HepG2 (cell line): ENCODE data around the gene NKAIN4. TPM values are rescaled to one million over a fixed set of nuclear protein-coding genes. Genes with fewer than 3 reads are reported as not detected.
A peak's percentile ranks its signal among the peaks of the same experiment; 100 is the strongest.

Experiments
- ATAC-seq: fragments of 200-7000 bp; cut with Tn5 transposase; 3 replicates; pipeline ENCODE4 v1.9.1; 2020; ENCODE audit warnings: mild to moderate bottlenecking, moderate library complexity
- BruUV-seq: library from RNA; stranded (reverse); fragments of 400-500 nt; replicated peaks from 2 replicates; lab custom pipeline; 2021; lab: Mats Ljungman, UMichigan
- CTCF ChIA-PET: fragments of 300-600 bp; formaldehyde crosslinking; extraction: SDS; loops from one replicate; lab custom pipeline; 2021; ENCODE audit warnings: low total read pairs, inconsistent platforms, low intra/inter-chr PET ratio; lab: Yijun Ruan, JAX
- POLR2A ChIA-PET: fragments of 350-600 bp; sonication (Branson Sonifier 250); formaldehyde crosslinking; loops from one replicate; lab custom pipeline; 2020; ENCODE audit warnings: antibody characterized with exemption, inconsistent platforms; lab: Yijun Ruan, JAX
- DNase-seq: peaks from one replicate; pipeline ENCODE4 v3.0.0-alpha.2; 2015; ENCODE audit warnings: low spot score
- FAIRE-seq: peaks from 3 replicates; lab custom pipeline; 2011; peaks lifted over from hg19 to GRCh38; lab: Jason Lieb, UNC
- H2AFZ ChIP-seq: one replicate; pipeline ENCODE4 v1.6.1; 2011; ENCODE audit warnings: low read length, inconsistent platforms
- H3K27ac ChIP-seq: fragments of 300-600 bp; 3 replicates; pipeline ENCODE4 v1.8.0; 2011; ENCODE audit warnings: mixed run types, mild to moderate bottlenecking, mixed read lengths, low read length, inconsistent platforms; ENCODE audit not compliant: insufficient read depth; ENCODE audit errors: extremely low read length
- H3K27me3 ChIP-seq, 2 experiments: fragments of 200-600 bp in 1 of 2; 2 replicates in 1 of 2; 3 replicates in 1 of 2; pipeline versions ENCODE4 v1.6.0 to v1.8.0; 2011; ENCODE audit warnings: low read length in 2 of 2, mild to moderate bottlenecking in 2 of 2, moderate library complexity in 2 of 2, inconsistent platforms in 1 of 2; ENCODE audit not compliant: insufficient read depth in 2 of 2, control insufficient read depth in 1 of 2
- H3K36me3 ChIP-seq, 2 experiments: fragments of 200-600 bp in 1 of 2; replicated peaks in 1 of 2; 2 replicates in 1 of 2; 3 replicates in 1 of 2; pipeline versions ENCODE4 v1.5.1 to v1.8.0; 2011; ENCODE audit warnings: low read length in 2 of 2, inconsistent platforms in 1 of 2; ENCODE audit not compliant: insufficient read depth in 2 of 2, control insufficient read depth in 1 of 2
- H3K4me1 ChIP-seq: 2 replicates; pipeline ENCODE4 v1.5.1; 2012; ENCODE audit warnings: low read length, inconsistent platforms; ENCODE audit not compliant: insufficient read depth
- H3K4me2 ChIP-seq: 2 replicates; pipeline ENCODE4 v1.6.0; 2011; ENCODE audit warnings: low read depth, low read length, inconsistent platforms
- H3K4me3 ChIP-seq, 3 experiments: fragments of 200-600 bp in 1 of 3; sonication (generic), shearing (Covaris generic) in 1 of 3; replicated peaks in 1 of 3; 2 replicates each; pipeline ENCODE4 v1.5.1; 2011 to 2016; ENCODE audit warnings: low read length in 3 of 3, inconsistent platforms in 2 of 3, low read depth in 2 of 3, mild to moderate bottlenecking in 2 of 3, control low read depth in 1 of 3, mixed read lengths in 1 of 3; ENCODE audit not compliant: insufficient read depth in 1 of 3
- H3K79me2 ChIP-seq: one replicate; pipeline ENCODE4 v1.6.1; 2011; ENCODE audit warnings: low read length, inconsistent platforms; ENCODE audit not compliant: insufficient read depth
- H3K9ac ChIP-seq: 2 replicates; pipeline ENCODE4 v1.6.0; 2011; ENCODE audit warnings: mild to moderate bottlenecking, low read depth, low read length, inconsistent platforms; ENCODE audit not compliant: insufficient read depth
- H3K9me3 ChIP-seq: 2 replicates; pipeline ENCODE4 v1.5.1; 2012; ENCODE audit warnings: mild to moderate bottlenecking, low read length
- H4K20me1 ChIP-seq: 2 replicates; pipeline ENCODE4 v1.6.0; 2011; ENCODE audit warnings: inconsistent platforms, mild to moderate bottlenecking, low read length, moderate library complexity; ENCODE audit not compliant: insufficient read depth
- RBM39 ChIP-seq: fragments of 200-400 bp; formaldehyde crosslinking; IDR thresholded peaks from one replicate; pipeline ENCODE4 v1.6.1; 2018; ENCODE audit warnings: antibody characterized with exemption, mild to moderate bottlenecking, low read depth, low read length; ENCODE audit not compliant: poor library complexity, severe bottlenecking
- SNAPC2 ChIP-seq: sonication (generic); formaldehyde crosslinking; IDR thresholded peaks from 2 replicates; pipeline ENCODE4 v1.8.1; 2022; ENCODE audit warnings: mild to moderate bottlenecking, missing genetic modification reagents
- ZNF10 ChIP-seq: sonication (generic); formaldehyde crosslinking; IDR thresholded peaks from 2 replicates; pipeline ENCODE4 v1.4.0; 2020; ENCODE audit warnings: mild to moderate bottlenecking, low read depth, missing genetic modification reagents, borderline replicate concordance
- ZNF598 ChIP-seq: sonication (generic); formaldehyde crosslinking; IDR thresholded peaks from 2 replicates; pipeline ENCODE4 v1.5.1; 2020; ENCODE audit warnings: mild to moderate bottlenecking, missing genetic modification reagents, borderline replicate concordance
- WGBS: methylation state at CpG from one replicate; pipeline ENCODE4 v1.1.6; 2017; ENCODE audit warnings: low lambda C conversion rate; 5-methylcytosine and 5-hydroxymethylcytosine counted together
- in situ Hi-C: cut with HindIII; loops from 2 replicates; pipeline ENCODE4 v1.10.0; 2017; ENCODE audit warnings: low pct_unique_long_range_greater_than_20kb; ENCODE audit not compliant: extremely low pct_ligation_motif_present
- intact Hi-C: fragments of 100-400 bp; cut with micrococcal nuclease; formaldehyde crosslinking; loops from one replicate; pipeline ENCODE4 v1.10.0; 2022; ENCODE audit not compliant: unreplicated experiment
- polyA plus RNA-seq, 8 experiments: library from polyadenylated mRNA; depleted of rRNA in 3 of 8; stranded (reverse) in 7 of 8; unstranded in 1 of 8; fragments of >200 nt; fragmentation: Illumina TruSeq in 4 of 8; extraction: Trizol in 4 of 8; gene quantifications; 2 replicates each; pipeline versions ENCODE4 v1.2.1 to v1.2.3, GENCODE V29; 2011 to 2016; ENCODE audit warnings: low read depth in 4 of 8, missing spikeins in 1 of 8, mixed read lengths in 1 of 8; ENCODE audit not compliant: insufficient read depth in 1 of 8
- total RNA-seq, 5 experiments: library from RNA; depleted of rRNA; stranded (reverse); fragments of >200 nt; fragmentation: Illumina TruSeq; extraction: Trizol; gene quantifications; 2 replicates each; pipeline ENCODE4 v1.2.3, GENCODE V29; 2016; ENCODE audit warnings: low read depth in 1 of 5

The NKAIN4 gene
- total and polyA plus RNA-seq, 2 of the 13 experiments (the other 11 are each of a cell fraction or from before 2014, with no cell fraction given), result not detected

DNA sequence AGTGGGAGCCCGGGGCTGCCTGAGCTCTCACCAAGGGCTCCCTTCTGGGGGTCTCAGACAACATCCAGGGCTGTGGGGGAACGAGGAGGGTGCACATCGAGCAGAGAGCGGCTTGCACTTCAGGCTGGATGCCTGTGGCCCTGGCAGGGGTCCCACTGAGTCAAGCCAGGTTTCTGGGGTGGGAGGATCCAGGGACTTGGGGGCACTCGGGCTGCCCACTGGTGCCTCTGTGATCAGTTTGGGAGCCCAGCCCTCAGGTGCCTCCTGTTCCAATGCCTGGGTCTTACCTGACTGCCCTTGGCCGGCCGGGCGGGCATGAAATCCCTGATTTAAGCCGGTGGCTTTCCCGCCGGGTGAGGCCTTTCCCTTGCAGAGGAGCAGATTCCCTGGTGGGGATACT, 39.2 kb upstream of the NKAIN4 start:
- no peak overlapping the region for H3K4me3 ChIP-seq
- in situ Hi-C loops, result no loop called here
- CTCF ChIA-PET, result no interaction called here
- WGBS, result 27% methylated on average over 11 of the region's 11 CpGs
- H3K9ac ChIP-seq, result no peak overlapping the region
- H2AFZ ChIP-seq, result no peak overlapping the region
- TF ChIP-seq RBM39 (peak; percentile 10), SNAPC2 (CRISPR knock-in tag) (no peak)
- TF ChIP-seq, all 625 proteins: peak for 1
- no TSS peak for BruUV-seq
- Histone ChIP-seq H3K9me3 (no peaks in the 10 kb centered on the region), H3K4me2 (no peak overlapping the region), H3K4me1 (peaks cover 15% of the 10 kb centered on the region), H4K20me1 (peaks cover 12% of the 10 kb centered on the region; the same call in 1 of the 2 replicates), H3K79me2 (no peaks in the 10 kb centered on the region), H3K27ac (no peak overlapping the region), H3K27me3 (peaks cover 21 to 63% of the 10 kb centered on the region in 2 experiments; a peak in 4 of 5 replicates), H3K36me3 (peaks cover 4 to 6% of the 10 kb centered on the region in 2 experiments; a peak in 3 of 5 replicates)
- intact Hi-C loops, result loop anchor here (5.0 kb wide), 2 partner anchors 71 to 111 kb away; no protein-coding TSS in a partner anchor
- ATAC-seq (no peak), FAIRE-seq (no peak), DNase-seq (no peak)
- POLR2A ChIA-PET, result no interaction called here

DNA sequence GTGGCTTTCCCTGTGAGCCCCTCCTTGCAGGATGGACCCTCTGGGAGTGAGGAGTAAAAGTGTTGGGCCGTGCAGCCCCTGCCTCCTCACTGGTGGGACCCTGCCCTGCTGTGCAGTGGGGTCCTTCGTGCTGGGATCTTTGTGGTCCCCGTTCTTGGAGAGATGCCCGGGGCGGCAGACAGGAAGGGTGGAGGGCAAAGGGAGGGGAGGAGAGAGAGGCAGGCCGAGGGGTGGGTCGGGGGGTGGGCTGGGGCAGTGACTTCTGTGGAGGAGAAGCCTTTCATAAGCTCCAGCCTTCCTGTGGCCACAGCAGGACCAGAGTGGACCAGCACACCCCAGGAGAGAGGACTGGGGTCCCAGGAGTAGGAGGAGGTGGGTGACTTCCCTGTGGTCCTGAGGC, 38.6 kb upstream of the NKAIN4 start, which contains the start of gene COL20A1:
Gene COL20A1, plus strand, starts transcription at position 283 of the 400 bp plus-strand sequence. CDS start 1,922 bp downstream, outside the sequence.
- peaks cover 7 to 11% of the 10 kb centered on the region in 2 experiments; a peak in 3 of 5 replicates for H3K36me3 ChIP-seq
- H3K27me3 ChIP-seq, result peaks cover 21 to 57% of the 10 kb centered on the region in 2 experiments; a peak in 4 of 5 replicates
- H3K4me2 ChIP-seq, result no peak within 1 kb of the TSS
- POLR2A ChIA-PET, result no interaction called here
- H3K9me3 ChIP-seq, result no peaks in the 10 kb centered on the region
- no peak within 1 kb of the TSS for H3K27ac ChIP-seq
- in situ Hi-C loops, result no loop called here
- no peak within 1 kb of the TSS for H3K9ac ChIP-seq
- H2AFZ ChIP-seq, result no peak within 1 kb of the TSS
- no peak for TF ChIP-seq ZNF10
- TF ChIP-seq ZNF598 (CRISPR knock-in tag), result no peak
- CTCF ChIA-PET, result no interaction called here
- 17% methylated on average over 7 of the region's 7 CpGs for WGBS
- no peaks in the 10 kb centered on the region for H3K79me2 ChIP-seq
- H3K4me3 ChIP-seq, result no peak within 1 kb of the TSS
- no TSS peak for BruUV-seq
- DNase-seq (no peak), FAIRE-seq (no peak), ATAC-seq (no peak)
- H4K20me1 ChIP-seq, result peaks cover 12% of the 10 kb centered on the region; the same call in 1 of the 2 replicates
- peaks cover 15% of the 10 kb centered on the region for H3K4me1 ChIP-seq
- intact Hi-C loops, result loop anchor here (5.0 kb wide), 2 partner anchors 71 to 111 kb away; no protein-coding TSS in a partner anchor
